ENCODE results near the gene NLRX1. TPM values are rescaled to one million over a fixed set of nuclear protein-coding genes. Genes with fewer than 3 reads are reported as not detected.
"Not testable (repeated sequence)": the region's sequence is repeated elsewhere in the genome, so short reads cannot be mapped to it uniquely, and the experiment has no call there.

Gene NLRX1
- total and polyA plus RNA-seq, 10 donors, result 3.6 to 18.7 (median 14.0) TPM

GRCh38 chr11:119130662-119131061 lies 37.9 kb upstream of the NLRX1 start:
- Histone ChIP-seq H3K27ac (peak overlapping the region in 7 of 8 donors; percentile 24 to 72 (median 57)), H3K9me3 (no peaks in the 10 kb centered on the region), H3K36me3 (peaks cover 4 to 93% (median 67%) of the 10 kb centered on the region in 6 donors), H3K4me3 (no peak overlapping the region), H3K27me3 (replicated peaks in 1 of 7) (no peaks in the 10 kb centered on the region), H3K4me1 (peaks cover 9 to 57% (median 29%) of the 10 kb centered on the region in 6 donors)
- WGBS, 5 donors, result 43 to 71% (median 68%) methylated on average over 3 of the region's 3 CpGs
- DNase-seq, result no peak
- TF ChIP-seq POLR2A (IDR thresholded peaks at IDR 0.05), result no peak
- TF ChIP-seq CTCF (IDR thresholded peaks at IDR 0.05 in 8 of 11, conservative IDR thresholded peaks at IDR 0.05 in 3 of 11), result peak in 1 of 11 experiments; percentile 24
- TF ChIP-seq POLR2AphosphoS5 (IDR thresholded peaks at IDR 0.05), result peak; percentile 26 to 77 (median 76)
- intact Hi-C loops (cut with DNase I; ENCODE audit: low total_unique reads), result no loop called here

GRCh38 chr11:119134389-119134978 lies 34.0 kb upstream of the NLRX1 start:
- Histone ChIP-seq H3K27me3 (replicated peaks in 1 of 7) (no peaks in the 10 kb centered on the region), H3K4me3 (no peak overlapping the region), H3K27ac (no peak overlapping the region), H3K9me3 (no peaks in the 10 kb centered on the region), H3K36me3 (peaks cover 4 to 58% (median 53%) of the 10 kb centered on the region in 6 donors), H3K4me1 (peaks cover 7 to 30% (median 17%) of the 10 kb centered on the region in 6 donors)
- TF ChIP-seq POLR2A (IDR thresholded peaks at IDR 0.05), result no peak
- peak in 7 of 11 experiments; percentile 26 to 52 (median 44) for TF ChIP-seq CTCF (IDR thresholded peaks at IDR 0.05 in 8 of 11, conservative IDR thresholded peaks at IDR 0.05 in 3 of 11)
- TF ChIP-seq POLR2AphosphoS5 (IDR thresholded peaks at IDR 0.05), result peak in 1 of 3 donors; percentile 20
- 58 to 81% (median 66%) methylated on average over 2 to 4 of the region's 4 CpGs for WGBS, 5 donors
- no peak for DNase-seq
- intact Hi-C loops (cut with DNase I; ENCODE audit: low total_unique reads), result no loop called here

GRCh38 chr11:119139276-119139675 lies 29.2 kb upstream of the NLRX1 start:
- H3K4me1 ChIP-seq; H3K4me3 ChIP-seq; DNase-seq; H3K27ac ChIP-seq; intact Hi-C loops (cut with DNase I; ENCODE audit: low total_unique reads); H3K9me3 ChIP-seq; H3K36me3 ChIP-seq: not testable (repeated sequence)
- 90 to 95% (median 92%) methylated on average over 10 of the region's 10 CpGs for WGBS, 5 donors
- peaks cover 0 to 13% (median 0%) of the 10 kb centered on the region in 7 donors for H3K27me3 ChIP-seq (replicated peaks in 1 of 7)

- Histone ChIP-seq H3K4me1 (peaks cover 0 to 32% (median 23%) of the 10 kb centered on the region in 6 donors), H3K27me3 (replicated peaks in 1 of 7) (peaks cover 0 to 66% (median 31%) of the 10 kb centered on the region in 7 donors), H3K36me3 (no peaks in the 10 kb centered on the region), H3K27ac (no peak overlapping the region), H3K9me3 (no peaks in the 10 kb centered on the region), H3K4me3 (peak overlapping the region in 1 of 8 donors; percentile 24)
- DNase-seq, result no peak
- 16 to 30% (median 23%) methylated on average over 7 of the region's 7 CpGs for WGBS, 5 donors
- intact Hi-C loops (cut with DNase I; ENCODE audit: low total_unique reads), result no loop called here
- TF ChIP-seq POLR2A (IDR thresholded peaks at IDR 0.05), result no peak
- TF ChIP-seq CTCF (IDR thresholded peaks at IDR 0.05 in 8 of 11, conservative IDR thresholded peaks at IDR 0.05 in 3 of 11), result peak; percentile 17 to 74 (median 59)
These were observed 23.6 kb upstream of the NLRX1 start for GRCh38 chr11:119144825-119145486.
